SK-N-SH (cell line): Measurements from ENCODE around the gene COG3. TPM values are rescaled to one million over a fixed set of nuclear protein-coding genes. Genes with fewer than 3 reads are reported as not detected.

Experiments used
- CTCF ChIA-PET: fragments of 300-600, 350-600 bp; formaldehyde crosslinking; extraction: SDS; loops from one replicate; lab custom pipeline; 2021; lab: Yijun Ruan, JAX
- POLR2A ChIA-PET: fragments of 350-600 bp; sonication (Branson Sonifier 250); formaldehyde crosslinking; extraction: SDS; loops from one replicate; lab custom pipeline; 2020; ENCODE audit warnings: antibody characterized with exemption, inconsistent platforms; lab: Yijun Ruan, JAX
- DNase-seq: peaks from one replicate; pipeline ENCODE4 v3.0.0; 2012
- H2AFZ ChIP-seq: fragments of 200-600 bp; sonication (generic); 2 replicates; pipeline ENCODE4 v1.8.1; 2016; ENCODE audit warnings: antibody characterized with exemption, mild to moderate bottlenecking, low read depth
- H3F3A ChIP-seq: fragments of 200-600 bp; sonication (generic); replicated peaks from 2 replicates; pipeline ENCODE3; 2016; ENCODE audit warnings: antibody characterized with exemption, mild to moderate bottlenecking; ENCODE audit not compliant: insufficient read depth
- H3K27ac ChIP-seq, 2 experiments: fragments of 200-500 bp in 1 of 2; fragments of 200-600 bp in 1 of 2; sonication (Bioruptor generic) in 1 of 2; sonication (generic), shearing (Covaris generic) in 1 of 2; 2 replicates each; pipeline versions ENCODE4 v1.5.1 to v1.6.1; 2014 to 2016; ENCODE audit warnings: low read depth in 2 of 2, inconsistent platforms in 1 of 2, low read length in 1 of 2, mild to moderate bottlenecking in 1 of 2, mixed read lengths in 1 of 2
- H3K27me3 ChIP-seq: fragments of 200-600 bp; sonication (generic), shearing (Covaris generic); 2 replicates; pipeline ENCODE4 v1.6.1; 2016; ENCODE audit warnings: mixed run types; ENCODE audit not compliant: insufficient read depth
- H3K36me3 ChIP-seq, 2 experiments: fragments of 200-500 bp in 1 of 2; fragments of 200-600 bp in 1 of 2; sonication (Bioruptor generic) in 1 of 2; sonication (generic) in 1 of 2; replicated peaks in 1 of 2; 2 replicates each; pipeline versions ENCODE3 to v1.5.1; 2014 to 2016; ENCODE audit warnings: low read length in 1 of 2, mild to moderate bottlenecking in 1 of 2; ENCODE audit not compliant: insufficient read depth in 2 of 2, control insufficient read depth in 1 of 2
- H3K4me1 ChIP-seq, 2 experiments: fragments of 200-500 bp in 1 of 2; fragments of 200-600 bp in 1 of 2; sonication (Bioruptor generic) in 1 of 2; sonication (generic), shearing (Covaris generic) in 1 of 2; 2 replicates each; pipeline versions ENCODE4 v1.5.1 to v1.6.1; 2014 to 2016; ENCODE audit warnings: low read depth in 1 of 2, low read length in 1 of 2, mixed run types in 1 of 2; ENCODE audit not compliant: insufficient read depth in 2 of 2, control insufficient read depth in 1 of 2
- H3K4me2 ChIP-seq: fragments of 200-600 bp; sonication (generic), shearing (Covaris generic); 2 replicates; pipeline ENCODE4 v1.6.1; 2017; ENCODE audit warnings: mixed run types
- H3K4me3 ChIP-seq, 2 experiments: fragments of 200-500 bp in 1 of 2; fragments of 200-600 bp in 1 of 2; sonication (Bioruptor generic) in 1 of 2; sonication (generic), shearing (Covaris generic) in 1 of 2; 2 replicates each; pipeline versions ENCODE4 v1.5.1 to v1.8.1; 2014 to 2016; ENCODE audit warnings: low read depth in 2 of 2, inconsistent platforms in 1 of 2, low read length in 1 of 2, mild to moderate bottlenecking in 1 of 2, mixed read lengths in 1 of 2, moderate library complexity in 1 of 2
- H3K79me2 ChIP-seq: fragments of 200-600 bp; sonication (generic); 2 replicates; pipeline ENCODE4 v1.8.1; 2017; ENCODE audit warnings: mild to moderate bottlenecking; ENCODE audit not compliant: insufficient read depth
- H3K9ac ChIP-seq: fragments of 200-600 bp; sonication (generic); 2 replicates; pipeline ENCODE4 v1.6.1; 2017; ENCODE audit warnings: mixed run types
- H3K9me2 ChIP-seq: fragments of 200-600 bp; sonication (generic); 2 replicates; pipeline ENCODE4 v1.6.1; 2017; ENCODE audit warnings: mixed run types
- H3K9me3 ChIP-seq: fragments of 200-600 bp; sonication (generic); 2 replicates; pipeline ENCODE4 v1.6.1; 2017; ENCODE audit warnings: mixed run types, mild to moderate bottlenecking, moderate library complexity
- H4K20me1 ChIP-seq: fragments of 200-600 bp; sonication (generic); 2 replicates; pipeline ENCODE4 v1.6.1; 2017; ENCODE audit warnings: mild to moderate bottlenecking, mixed run types; ENCODE audit not compliant: insufficient read depth
- ELF1 ChIP-seq: IDR thresholded peaks from 2 replicates; pipeline ENCODE4 v1.4.0; 2012
- FOSL2 ChIP-seq: IDR thresholded peaks from 2 replicates; pipeline ENCODE4 v1.4.0; 2012; ENCODE audit warnings: low read depth, mild to moderate bottlenecking, moderate library complexity, borderline replicate concordance
- MXI1 ChIP-seq: IDR thresholded peaks from 2 replicates; pipeline ENCODE4 v1.6.1; 2012; ENCODE audit warnings: mild to moderate bottlenecking, low read depth, low read length, improper control_type of control experiment
- NFIC ChIP-seq: IDR thresholded peaks from 2 replicates; pipeline ENCODE4 v1.4.0; 2012; ENCODE audit warnings: borderline replicate concordance
- NRF1 ChIP-seq: IDR thresholded peaks from 2 replicates; pipeline ENCODE4 v1.6.1; 2012; ENCODE audit warnings: low read depth, mild to moderate bottlenecking, low read length
- RAD21 ChIP-seq: IDR thresholded peaks from 2 replicates; pipeline ENCODE4 v1.6.1; 2012; ENCODE audit warnings: mild to moderate bottlenecking, low read length
- RXRA ChIP-seq: IDR thresholded peaks from 2 replicates; pipeline ENCODE4 v1.4.0; 2012; ENCODE audit warnings: low read depth, mild to moderate bottlenecking, borderline replicate concordance
- SIN3A ChIP-seq: IDR thresholded peaks from 2 replicates; pipeline ENCODE4 v1.6.1; 2012; ENCODE audit warnings: low read depth, mild to moderate bottlenecking, low read length, moderate library complexity, borderline replicate concordance
- SMC3 ChIP-seq: IDR thresholded peaks from 2 replicates; pipeline ENCODE4 v1.6.1; 2012; ENCODE audit warnings: low read depth, low read length, improper control_type of control experiment
- TAF1 ChIP-seq: IDR thresholded peaks from 2 replicates; pipeline ENCODE4 v1.6.1; 2012; ENCODE audit warnings: low read depth, mild to moderate bottlenecking, low read length, moderate library complexity, borderline replicate concordance
- ZBTB33 ChIP-seq: IDR thresholded peaks from 2 replicates; pipeline ENCODE4 v1.4.0; 2012; ENCODE audit warnings: low read depth, borderline replicate concordance
- WGBS: methylation state at CpG from one replicate; pipeline ENCODE4 v1.1.6; 2017; ENCODE audit warnings: low lambda C conversion rate; 5-methylcytosine and 5-hydroxymethylcytosine counted together
- polyA plus RNA-seq, 3 experiments: library from polyadenylated mRNA; depleted of rRNA; stranded (reverse); fragments of >200 nt; gene quantifications; 2 replicates each; pipeline ENCODE4 v1.2.3, GENCODE V29; 2012
- TF ChIP-seq, protein P1 (sequence below): IDR thresholded peaks from 2 replicates; pipeline ENCODE4 v1.4.0; 2012; ENCODE audit warnings: low read depth, borderline replicate concordance
- TF ChIP-seq, protein P2 (sequence below): IDR thresholded peaks from 2 replicates; pipeline ENCODE4 v1.4.0; 2012; ENCODE audit warnings: low read depth
- TF ChIP-seq, protein P3 (sequence below): IDR thresholded peaks from 2 replicates; pipeline ENCODE4 v1.6.1; 2012; ENCODE audit warnings: mild to moderate bottlenecking, low read depth, low read length, moderate library complexity
- TF ChIP-seq, protein P4 (sequence below): fragments of 150-350 bp; IDR thresholded peaks from 2 replicates; pipeline ENCODE4 v1.6.1; 2017; ENCODE audit warnings: antibody characterized with exemption, low read length, low read depth, borderline replicate concordance

COG3 gene
- polyA plus RNA-seq, 1 of the 3 experiments (the other 2 are of a cell fraction), result 25.6 TPM

- peaks cover 11% of the 10 kb centered on the region for H4K20me1 ChIP-seq
- POLR2A ChIA-PET, result no interaction called here
These were observed 38.9 kb downstream of the COG3 start for GRCh38 chr13:45503658-45504057.

DNA sequence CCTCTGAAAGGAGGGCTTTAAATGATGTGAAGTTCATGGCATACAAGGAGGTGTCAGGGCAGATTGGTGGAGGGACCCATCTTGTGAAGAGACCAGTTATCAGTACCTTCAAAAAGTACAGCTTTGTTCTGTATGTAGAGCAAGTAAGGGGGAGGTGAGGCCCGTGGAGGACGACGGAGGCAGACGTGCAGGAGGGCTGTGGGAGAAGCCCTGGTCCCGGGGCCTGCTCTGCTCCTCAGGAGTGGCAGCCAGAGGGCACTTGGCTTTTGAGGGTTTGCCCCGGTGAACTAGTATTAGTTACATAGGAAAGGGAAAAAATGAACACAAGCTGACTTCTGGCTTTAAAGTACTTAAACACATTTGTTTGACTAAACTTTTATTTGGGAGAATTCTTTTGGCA lies 42.1 kb downstream of the COG3 start:
- H3K36me3 ChIP-seq, result peaks cover 61 to 74% of the 10 kb centered on the region in 2 experiments

More at GRCh38 chr13:45503658-45504057, 38.9 kb downstream of the COG3 start:
- H3K79me2 ChIP-seq, result peaks cover 35% of the 10 kb centered on the region
- H3F3A ChIP-seq, result peaks cover 28% of the 10 kb centered on the region
- H3K27ac ChIP-seq, result no peak overlapping the region
- DNase-seq, result no peak
- no peak overlapping the region for H2AFZ ChIP-seq
- H3K27me3 ChIP-seq, result no peaks in the 10 kb centered on the region
- TF ChIP-seq TAF1 (no peak), FOSL2 (no peak), SIN3A (no peak)
- TF ChIP-seq, protein P1, sequence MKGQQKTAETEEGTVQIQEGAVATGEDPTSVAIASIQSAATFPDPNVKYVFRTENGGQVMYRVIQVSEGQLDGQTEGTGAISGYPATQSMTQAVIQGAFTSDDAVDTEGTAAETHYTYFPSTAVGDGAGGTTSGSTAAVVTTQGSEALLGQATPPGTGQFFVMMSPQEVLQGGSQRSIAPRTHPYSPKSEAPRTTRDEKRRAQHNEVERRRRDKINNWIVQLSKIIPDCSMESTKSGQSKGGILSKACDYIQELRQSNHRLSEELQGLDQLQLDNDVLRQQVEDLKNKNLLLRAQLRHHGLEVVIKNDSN, result no peak
- TF ChIP-seq, all 33 proteins: peak for 0
- CTCF ChIA-PET, result interaction anchor here (0.9 to 1.4 kb wide), 3 partner anchors 13 to 456 kb away, joined by 3 to 4 read pairs (median 3); no protein-coding TSS in a partner anchor
- no peaks in the 10 kb centered on the region for H3K9me3 ChIP-seq
- no peaks in the 10 kb centered on the region for H3K9me2 ChIP-seq
- H3K36me3 ChIP-seq, result peaks cover 50 to 63% of the 10 kb centered on the region in 2 experiments
- no peak overlapping the region for H3K9ac ChIP-seq
- no peak overlapping the region for H3K4me3 ChIP-seq
- peaks cover 3 to 12% of the 10 kb centered on the region in 2 experiments; a peak in 3 of 4 replicates for H3K4me1 ChIP-seq
- H3K4me2 ChIP-seq, result no peak overlapping the region

More for the DNA sequence above, 42.1 kb downstream of the COG3 start:
- H3K27ac ChIP-seq, result no peak overlapping the region
- POLR2A ChIA-PET, result no interaction called here
- H3K4me1 ChIP-seq, result no peaks in the 10 kb centered on the region
- no peak overlapping the region for H3K9ac ChIP-seq
- no peak for DNase-seq
- no peak for TF ChIP-seq TAF1
- TF ChIP-seq, protein P2, sequence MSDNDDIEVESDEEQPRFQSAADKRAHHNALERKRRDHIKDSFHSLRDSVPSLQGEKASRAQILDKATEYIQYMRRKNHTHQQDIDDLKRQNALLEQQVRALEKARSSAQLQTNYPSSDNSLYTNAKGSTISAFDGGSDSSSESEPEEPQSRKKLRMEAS, result no peak
- no peak for TF ChIP-seq NFIC
- no peak for TF ChIP-seq ZBTB33
- no peak for TF ChIP-seq MXI1
- no peak for TF ChIP-seq ELF1
- TF ChIP-seq, protein P3, sequence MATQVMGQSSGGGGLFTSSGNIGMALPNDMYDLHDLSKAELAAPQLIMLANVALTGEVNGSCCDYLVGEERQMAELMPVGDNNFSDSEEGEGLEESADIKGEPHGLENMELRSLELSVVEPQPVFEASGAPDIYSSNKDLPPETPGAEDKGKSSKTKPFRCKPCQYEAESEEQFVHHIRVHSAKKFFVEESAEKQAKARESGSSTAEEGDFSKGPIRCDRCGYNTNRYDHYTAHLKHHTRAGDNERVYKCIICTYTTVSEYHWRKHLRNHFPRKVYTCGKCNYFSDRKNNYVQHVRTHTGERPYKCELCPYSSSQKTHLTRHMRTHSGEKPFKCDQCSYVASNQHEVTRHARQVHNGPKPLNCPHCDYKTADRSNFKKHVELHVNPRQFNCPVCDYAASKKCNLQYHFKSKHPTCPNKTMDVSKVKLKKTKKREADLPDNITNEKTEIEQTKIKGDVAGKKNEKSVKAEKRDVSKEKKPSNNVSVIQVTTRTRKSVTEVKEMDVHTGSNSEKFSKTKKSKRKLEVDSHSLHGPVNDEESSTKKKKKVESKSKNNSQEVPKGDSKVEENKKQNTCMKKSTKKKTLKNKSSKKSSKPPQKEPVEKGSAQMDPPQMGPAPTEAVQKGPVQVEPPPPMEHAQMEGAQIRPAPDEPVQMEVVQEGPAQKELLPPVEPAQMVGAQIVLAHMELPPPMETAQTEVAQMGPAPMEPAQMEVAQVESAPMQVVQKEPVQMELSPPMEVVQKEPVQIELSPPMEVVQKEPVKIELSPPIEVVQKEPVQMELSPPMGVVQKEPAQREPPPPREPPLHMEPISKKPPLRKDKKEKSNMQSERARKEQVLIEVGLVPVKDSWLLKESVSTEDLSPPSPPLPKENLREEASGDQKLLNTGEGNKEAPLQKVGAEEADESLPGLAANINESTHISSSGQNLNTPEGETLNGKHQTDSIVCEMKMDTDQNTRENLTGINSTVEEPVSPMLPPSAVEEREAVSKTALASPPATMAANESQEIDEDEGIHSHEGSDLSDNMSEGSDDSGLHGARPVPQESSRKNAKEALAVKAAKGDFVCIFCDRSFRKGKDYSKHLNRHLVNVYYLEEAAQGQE, result no peak
- TF ChIP-seq NRF1, result no peak
- TF ChIP-seq, protein P4, sequence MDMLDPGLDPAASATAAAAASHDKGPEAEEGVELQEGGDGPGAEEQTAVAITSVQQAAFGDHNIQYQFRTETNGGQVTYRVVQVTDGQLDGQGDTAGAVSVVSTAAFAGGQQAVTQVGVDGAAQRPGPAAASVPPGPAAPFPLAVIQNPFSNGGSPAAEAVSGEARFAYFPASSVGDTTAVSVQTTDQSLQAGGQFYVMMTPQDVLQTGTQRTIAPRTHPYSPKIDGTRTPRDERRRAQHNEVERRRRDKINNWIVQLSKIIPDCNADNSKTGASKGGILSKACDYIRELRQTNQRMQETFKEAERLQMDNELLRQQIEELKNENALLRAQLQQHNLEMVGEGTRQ, result no peak
- TF ChIP-seq SMC3, result no peak
- no peak for TF ChIP-seq RAD21
- no peak for TF ChIP-seq RXRA
- peaks cover 25% of the 10 kb centered on the region for H3F3A ChIP-seq
- H3K9me3 ChIP-seq, result no peaks in the 10 kb centered on the region
- peaks cover 6% of the 10 kb centered on the region for H4K20me1 ChIP-seq
- CTCF ChIA-PET, result interaction anchor here (0.9 kb wide), 1 partner anchor 815 kb away, joined by 3 read pairs; no protein-coding TSS in a partner anchor
- H3K4me3 ChIP-seq, result no peak overlapping the region
- no peaks in the 10 kb centered on the region for H3K27me3 ChIP-seq
- peaks cover 28% of the 10 kb centered on the region for H3K79me2 ChIP-seq
- H2AFZ ChIP-seq, result no peak overlapping the region
- H3K4me2 ChIP-seq, result no peak overlapping the region
- no peaks in the 10 kb centered on the region for H3K9me2 ChIP-seq
- WGBS, result 91% methylated on average over 6 of the region's 6 CpGs
